Chondrocyte (in vitro differentiated cells): Measurements from ENCODE around the gene KIF12. TPM values are rescaled to one million over a fixed set of nuclear protein-coding genes. Genes with fewer than 3 reads are reported as not detected.

Experiments used
- DNase-seq: peaks from one replicate; pipeline ENCODE4 v3.0.0; 2021; ENCODE audit warnings: mixed read lengths, low spot score
- H3K27ac Mint-ChIP-seq: one replicate; pipeline ENCODE4 v1.8.0; 2021; ENCODE audit warnings: mild to moderate bottlenecking, moderate library complexity, mixed read lengths; ENCODE audit not compliant: unreplicated experiment
- H3K27me3 Mint-ChIP-seq: 2 replicates; pipeline ENCODE4 v1.8.0; 2021; ENCODE audit warnings: low read depth, mixed read lengths
- H3K36me3 Mint-ChIP-seq: 2 replicates; pipeline ENCODE4 v1.8.0; 2021; ENCODE audit warnings: low read depth, mixed read lengths
- H3K4me1 Mint-ChIP-seq: 2 replicates; pipeline ENCODE4 v1.8.0; 2021; ENCODE audit warnings: low read depth, mild to moderate bottlenecking, mixed read lengths
- H3K4me3 Mint-ChIP-seq: one replicate; pipeline ENCODE4 v1.8.0; 2021; ENCODE audit warnings: mild to moderate bottlenecking, moderate library complexity, mixed read lengths; ENCODE audit not compliant: unreplicated experiment
- H3K9me3 Mint-ChIP-seq: 2 replicates; pipeline ENCODE4 v1.8.0; 2021; ENCODE audit warnings: low read depth, mixed read lengths
- CTCF ChIP-seq: fragments of 200-600 bp; sonication (generic); IDR thresholded peaks from 2 replicates; pipeline ENCODE4 v1.5.0; 2021; ENCODE audit warnings: antibody characterized with exemption, mild to moderate bottlenecking, moderate library complexity
- total RNA-seq: library from RNA; stranded (reverse); gene quantifications from 3 replicates; pipeline ENCODE4 v1.2.1, GENCODE V29; 2021

Gene KIF12
- total RNA-seq, 1 donor from 2014 or later: 0.70 TPM

GRCh38 chr9:114055061-114055460, 44.0 kb downstream of the KIF12 start:
- peaks cover 19% of the 10 kb centered on the region for H3K36me3 Mint-ChIP-seq
- no peaks in the 10 kb centered on the region for H3K27me3 Mint-ChIP-seq
- H3K9me3 Mint-ChIP-seq: no peaks in the 10 kb centered on the region
- peaks cover 20% of the 10 kb centered on the region for H3K4me1 Mint-ChIP-seq
- no peak for DNase-seq
- no peak for TF ChIP-seq CTCF
- H3K27ac Mint-ChIP-seq: no peak overlapping the region
- no peak overlapping the region for H3K4me3 Mint-ChIP-seq

GRCh38 chr9:114054191-114054690, 44.9 kb downstream of the KIF12 start:
- H3K27me3 Mint-ChIP-seq: no peaks in the 10 kb centered on the region
- peaks cover 12% of the 10 kb centered on the region for H3K4me1 Mint-ChIP-seq
- H3K4me3 Mint-ChIP-seq: no peak overlapping the region
- no peak overlapping the region for H3K27ac Mint-ChIP-seq
- peaks cover 23% of the 10 kb centered on the region for H3K36me3 Mint-ChIP-seq
- DNase-seq: no peak
- TF ChIP-seq CTCF: no peak
- H3K9me3 Mint-ChIP-seq: no peaks in the 10 kb centered on the region

GRCh38 chr9:114053246-114054005, 45.7 kb downstream of the KIF12 start:
- Mint-ChIP-seq H3K27ac (no peak overlapping the region), H3K27me3 (no peaks in the 10 kb centered on the region), H3K4me1 (peaks cover 4% of the 10 kb centered on the region), H3K4me3 (no peak overlapping the region), H3K9me3 (no peaks in the 10 kb centered on the region), H3K36me3 (peaks cover 28% of the 10 kb centered on the region)
- no peak for TF ChIP-seq CTCF
- DNase-seq: no peak

GRCh38 chr9:114051706-114052105, 47.4 kb downstream of the KIF12 start:
- TF ChIP-seq CTCF: no peak
- DNase-seq: no peak
- no peak overlapping the region for H3K27ac Mint-ChIP-seq
- H3K36me3 Mint-ChIP-seq: peaks cover 31% of the 10 kb centered on the region
- H3K4me3 Mint-ChIP-seq: no peak overlapping the region
- H3K4me1 Mint-ChIP-seq: no peaks in the 10 kb centered on the region
- no peaks in the 10 kb centered on the region for H3K9me3 Mint-ChIP-seq
- no peaks in the 10 kb centered on the region for H3K27me3 Mint-ChIP-seq

GRCh38 chr9:114051281-114051680, 47.8 kb downstream of the KIF12 start:
- Mint-ChIP-seq H3K4me3 (no peak overlapping the region), H3K4me1 (no peaks in the 10 kb centered on the region), H3K9me3 (no peaks in the 10 kb centered on the region), H3K36me3 (peaks cover 31% of the 10 kb centered on the region), H3K27me3 (no peaks in the 10 kb centered on the region), H3K27ac (no peak overlapping the region)
- no peak for TF ChIP-seq CTCF
- DNase-seq: no peak
